Measurements from ENCODE around the gene AGBL2.

DNA sequence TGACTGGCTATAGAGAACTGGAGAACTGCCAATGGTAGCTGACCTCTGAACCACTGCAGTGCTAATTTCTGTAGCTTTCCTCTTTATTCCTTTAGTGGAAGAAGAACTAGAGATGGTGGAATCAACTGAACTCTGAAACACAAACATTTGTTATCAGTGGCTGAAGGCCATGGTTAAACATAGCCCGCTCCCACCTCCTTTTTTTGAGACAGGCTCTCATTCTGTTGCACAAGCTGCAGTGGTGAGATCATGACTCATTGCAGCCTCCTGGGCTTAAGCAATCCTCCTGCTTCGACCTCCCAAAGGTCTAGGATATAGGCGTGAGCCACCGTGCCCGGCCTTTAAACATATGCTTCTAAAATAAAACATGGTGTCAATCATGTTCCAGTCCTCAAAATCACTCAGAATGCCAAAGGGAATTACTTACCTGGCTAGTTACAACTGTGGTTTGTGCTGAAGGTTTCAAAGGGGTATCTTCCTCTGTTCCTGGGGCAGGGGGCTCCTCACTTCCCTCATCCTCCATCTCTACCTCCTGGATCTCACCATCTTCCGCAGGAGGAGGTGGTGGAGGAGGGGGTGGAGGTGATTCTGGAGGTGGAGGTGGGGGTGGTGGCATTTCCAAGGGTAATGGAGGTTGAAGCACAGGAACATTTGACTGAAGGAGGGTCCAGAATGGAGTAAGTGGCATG lies 9.0 kb upstream of the AGBL2 start:
- TF ChIP-seq, protein P1, sequence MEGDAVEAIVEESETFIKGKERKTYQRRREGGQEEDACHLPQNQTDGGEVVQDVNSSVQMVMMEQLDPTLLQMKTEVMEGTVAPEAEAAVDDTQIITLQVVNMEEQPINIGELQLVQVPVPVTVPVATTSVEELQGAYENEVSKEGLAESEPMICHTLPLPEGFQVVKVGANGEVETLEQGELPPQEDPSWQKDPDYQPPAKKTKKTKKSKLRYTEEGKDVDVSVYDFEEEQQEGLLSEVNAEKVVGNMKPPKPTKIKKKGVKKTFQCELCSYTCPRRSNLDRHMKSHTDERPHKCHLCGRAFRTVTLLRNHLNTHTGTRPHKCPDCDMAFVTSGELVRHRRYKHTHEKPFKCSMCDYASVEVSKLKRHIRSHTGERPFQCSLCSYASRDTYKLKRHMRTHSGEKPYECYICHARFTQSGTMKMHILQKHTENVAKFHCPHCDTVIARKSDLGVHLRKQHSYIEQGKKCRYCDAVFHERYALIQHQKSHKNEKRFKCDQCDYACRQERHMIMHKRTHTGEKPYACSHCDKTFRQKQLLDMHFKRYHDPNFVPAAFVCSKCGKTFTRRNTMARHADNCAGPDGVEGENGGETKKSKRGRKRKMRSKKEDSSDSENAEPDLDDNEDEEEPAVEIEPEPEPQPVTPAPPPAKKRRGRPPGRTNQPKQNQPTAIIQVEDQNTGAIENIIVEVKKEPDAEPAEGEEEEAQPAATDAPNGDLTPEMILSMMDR (IDR thresholded peaks at IDR 0.05): no peak
- TF ChIP-seq POLR2A (IDR thresholded peaks at IDR 0.05) (no peak), EP300 (IDR thresholded peaks at IDR 0.05; ENCODE audit: low read depth) (no peak)
